Activated T-helper 1 cell treated with anti-CD3 and anti-CD28 coated beads, Interleukin-2, amount 50 U/mL, for 16 hours (primary cell): ENCODE data around the gene BTN3A1.
"Not testable (repeated sequence)": the region's sequence is repeated elsewhere in the genome, so short reads cannot be mapped to it uniquely, and the experiment has no call there.

Experiments
- DNase-seq, 2 donors: peaks; one replicate each; pipeline ENCODE4 v3.0.0-alpha.2; 2020; ENCODE audit warnings: low read depth in 1 of 2, low spot score in 1 of 2

BTN3A1 gene

DNA sequence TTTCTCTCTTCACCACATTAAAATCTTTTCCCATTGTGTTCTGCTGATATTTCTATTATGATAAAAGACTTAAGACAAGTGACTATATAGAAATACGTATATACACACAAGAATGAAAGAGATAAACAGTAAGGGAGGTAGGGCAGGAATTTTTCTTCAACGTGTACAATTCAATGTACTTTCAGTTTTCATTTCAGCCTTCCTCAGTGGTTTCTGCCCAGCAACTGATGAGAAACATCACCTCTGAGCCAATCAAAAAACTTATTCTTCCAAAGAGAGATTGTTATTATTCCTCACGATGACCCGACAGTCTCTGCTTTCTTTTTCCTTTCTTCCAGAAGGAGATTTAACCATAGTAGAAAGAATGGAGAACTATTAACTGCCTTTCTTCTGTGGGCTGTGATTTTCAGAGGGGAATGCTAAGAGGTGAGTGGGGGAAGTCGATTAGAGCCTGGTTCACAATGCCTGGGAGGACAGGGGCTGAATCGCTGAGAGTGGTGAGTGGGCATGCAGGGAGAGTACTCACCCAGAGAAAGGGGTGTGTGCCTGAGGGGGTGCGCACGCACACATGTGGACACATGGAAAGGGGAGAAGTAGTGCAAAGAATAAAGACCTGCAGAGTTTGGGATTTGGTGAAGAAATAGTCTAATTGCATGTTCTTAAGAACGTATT, at the start of gene BTN3A1:
BTN3A1 (plus strand) TSS at position 289 of the 672 bp plus-strand sequence. CDS start 3,289 bp downstream, outside the sequence.
- peak; percentile 21 to 32 for DNase-seq

DNA sequence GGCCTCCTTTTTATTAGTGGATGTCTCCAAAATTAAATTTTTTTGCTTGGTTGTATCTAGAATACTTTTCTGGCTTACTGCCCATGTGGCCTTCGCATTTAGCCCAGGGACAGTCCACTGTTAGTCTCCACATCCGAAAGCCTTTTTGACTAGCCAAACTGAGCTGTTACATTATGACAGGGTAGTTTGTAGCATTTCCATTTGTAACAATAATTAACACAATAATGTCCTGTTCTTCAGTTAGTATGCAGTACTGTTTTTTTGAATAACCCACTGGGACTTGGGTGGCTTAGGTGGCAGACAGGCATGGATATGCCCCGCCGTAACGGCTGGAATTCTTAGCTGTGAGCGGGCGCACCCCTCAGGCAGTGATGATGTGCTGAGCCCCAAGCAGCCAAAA, 49.8 kb upstream of the BTN3A1 start:
- DNase-seq = no peak

DNA sequence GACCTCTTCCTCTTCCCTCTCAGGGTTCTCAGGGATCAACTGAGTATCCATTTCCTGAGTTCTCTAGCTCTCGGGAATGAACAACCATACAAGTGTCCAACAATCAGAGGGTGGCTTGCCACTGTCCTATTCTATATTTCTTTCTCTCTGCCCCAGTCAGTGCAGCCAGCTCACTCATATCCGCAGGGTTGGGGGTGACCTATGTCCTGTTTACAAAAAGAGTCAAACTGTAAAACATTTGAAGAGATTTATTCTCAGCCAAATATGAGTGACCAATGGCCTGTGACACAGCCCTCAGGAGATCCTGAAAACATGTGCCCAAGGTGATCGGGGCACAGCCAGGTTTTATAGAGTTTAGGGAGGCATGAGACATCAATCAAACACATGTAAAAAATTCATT, 47.9 kb upstream of the BTN3A1 start:
- no peak for DNase-seq

DNA sequence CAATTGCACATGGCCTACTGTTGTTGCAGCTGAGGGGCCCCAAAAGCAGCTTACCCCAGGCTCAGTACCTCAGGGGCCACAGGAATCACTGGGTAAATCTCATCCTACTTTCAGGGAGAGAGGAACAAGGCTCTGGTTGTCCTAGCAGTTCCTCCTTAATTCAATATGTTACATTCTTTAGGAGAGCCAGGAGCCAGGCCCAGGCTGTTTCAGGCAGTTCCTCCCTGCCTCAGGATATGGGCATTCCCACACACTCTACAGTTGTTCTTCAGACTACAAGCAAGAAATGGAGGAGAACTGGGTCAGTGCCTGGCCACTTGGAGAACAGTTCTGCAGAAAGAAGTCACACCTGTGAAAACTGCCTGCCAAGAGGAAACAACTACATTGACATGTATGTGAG, 46.7 kb upstream of the BTN3A1 start:
- DNase-seq = no peak

DNA sequence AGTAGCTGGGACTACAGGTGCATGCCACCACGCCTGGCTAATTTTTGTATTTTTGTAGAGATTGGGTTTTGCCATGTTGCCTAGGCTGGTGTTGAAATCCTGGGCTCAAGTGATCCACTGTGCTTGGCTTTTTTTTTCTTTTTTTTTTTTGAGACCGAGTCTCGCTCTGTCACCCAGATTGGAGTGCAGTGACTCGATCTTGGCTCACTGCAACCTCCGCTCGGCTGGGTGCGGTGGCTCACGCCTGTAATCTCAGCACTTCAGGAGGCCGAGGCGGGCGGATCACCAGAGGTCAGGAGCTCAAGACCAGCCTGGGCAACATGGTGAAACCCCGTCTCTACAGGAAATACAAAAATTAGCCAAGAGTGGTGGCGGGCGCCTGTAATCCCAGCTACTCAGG, 44.5 kb upstream of the BTN3A1 start:
- not testable (repeated sequence) for DNase-seq

DNA sequence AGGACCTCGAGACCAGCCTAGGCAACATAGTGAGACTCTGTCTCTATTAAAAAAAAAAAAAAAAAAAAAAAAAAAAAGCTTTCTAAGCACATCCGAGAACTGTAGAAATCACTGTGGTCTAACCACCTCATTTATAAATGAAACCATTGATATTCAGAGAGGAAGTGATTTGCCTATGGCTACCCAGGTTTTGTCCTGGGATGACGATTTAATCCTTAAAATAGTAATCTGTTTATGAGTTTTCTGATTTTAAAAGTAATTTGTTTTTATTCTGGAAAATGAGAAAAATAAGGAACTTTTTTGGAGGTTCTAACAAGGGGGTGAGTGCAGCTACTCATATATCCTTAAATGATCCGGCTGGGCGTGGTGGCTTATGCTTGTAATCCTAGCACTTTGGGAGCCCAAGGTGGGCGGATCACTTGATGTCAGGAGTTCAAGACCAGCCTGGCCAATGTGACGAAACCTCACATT, 43.5 kb upstream of the BTN3A1 start:
- DNase-seq = no peak

DNA sequence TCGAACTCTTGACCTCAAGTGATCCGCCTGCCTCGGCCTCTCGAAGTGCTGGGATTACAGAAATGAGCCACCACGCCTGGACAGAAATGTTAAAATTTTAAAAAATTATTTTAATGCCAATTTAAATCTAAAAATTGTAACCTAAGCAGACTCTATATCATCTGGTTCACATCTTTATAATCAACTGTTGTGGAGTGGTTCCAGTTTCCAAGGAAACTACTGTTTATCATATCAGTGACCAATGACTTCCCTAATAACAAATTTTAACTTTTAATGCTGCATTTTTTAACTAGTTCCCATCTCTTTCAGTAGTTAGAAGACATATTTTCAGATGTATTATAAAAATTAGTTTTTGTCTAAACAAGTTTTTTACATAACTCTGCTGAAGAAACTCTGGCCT, 42.3 kb upstream of the BTN3A1 start:
- no peak for DNase-seq

DNA sequence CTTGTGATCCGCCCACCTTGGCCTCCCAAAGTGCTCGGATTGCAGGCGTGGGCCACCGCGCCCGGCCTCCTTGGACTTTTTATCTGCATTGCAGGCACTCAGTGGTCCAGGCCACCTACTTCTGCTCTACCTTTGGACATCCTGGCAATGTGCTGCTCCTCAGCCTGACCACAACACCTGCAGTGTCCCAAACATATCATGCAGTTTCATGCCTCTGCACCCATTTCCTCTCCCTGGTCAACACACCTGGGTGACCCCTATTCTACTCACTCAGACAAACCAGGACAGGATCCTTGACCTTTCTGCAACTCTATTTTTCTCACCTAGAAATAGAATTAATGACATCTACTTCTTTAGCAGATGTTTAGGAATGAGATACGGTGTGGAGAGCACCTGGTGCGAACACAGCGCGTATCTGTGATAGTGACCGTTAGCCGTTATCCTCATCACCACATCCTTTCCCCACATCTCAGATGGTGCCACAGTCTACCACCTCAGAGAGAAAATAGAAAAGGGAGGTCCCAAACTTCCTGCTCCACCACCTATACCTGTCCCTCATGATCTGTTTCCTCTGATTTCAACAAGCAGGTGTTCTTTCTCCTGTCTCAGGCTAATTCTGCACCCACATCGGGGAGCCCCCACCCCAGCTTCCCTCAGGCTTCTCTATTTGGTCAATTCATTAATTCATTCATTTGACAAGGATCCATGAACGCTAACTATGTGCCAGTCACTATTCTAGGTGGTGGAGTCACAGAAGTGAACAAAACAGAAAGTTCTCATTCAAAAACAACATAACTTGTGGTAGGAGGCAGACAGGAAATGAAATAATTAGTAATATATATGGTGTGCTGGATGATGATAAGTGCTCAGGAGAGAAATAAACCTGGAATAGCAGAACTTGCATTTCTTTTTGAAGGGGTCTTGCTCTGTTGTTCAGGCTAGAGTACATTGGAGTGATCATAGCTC, 41.3 kb upstream of the BTN3A1 start:
- DNase-seq = no peak

DNA sequence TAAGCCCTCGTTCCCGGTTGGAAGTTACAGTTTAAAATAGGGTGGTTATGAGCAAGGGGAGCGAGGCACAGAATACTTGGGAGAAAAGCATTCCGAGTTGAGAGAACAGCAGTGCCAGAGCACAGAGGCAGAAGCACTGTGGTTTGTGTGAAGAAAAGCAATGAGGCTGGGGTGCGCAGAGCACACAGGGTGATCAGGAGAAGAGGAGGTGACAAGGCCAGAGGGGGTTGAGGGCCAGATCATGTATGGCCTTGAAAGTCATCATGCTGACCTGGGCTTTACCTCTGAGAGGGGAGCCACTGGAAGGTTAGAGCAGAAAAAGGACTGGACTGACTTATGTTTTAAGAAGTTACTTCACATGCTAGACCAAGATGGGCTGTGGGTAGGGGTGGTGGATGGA, 40.5 kb upstream of the BTN3A1 start:
- DNase-seq = no peak

DNA sequence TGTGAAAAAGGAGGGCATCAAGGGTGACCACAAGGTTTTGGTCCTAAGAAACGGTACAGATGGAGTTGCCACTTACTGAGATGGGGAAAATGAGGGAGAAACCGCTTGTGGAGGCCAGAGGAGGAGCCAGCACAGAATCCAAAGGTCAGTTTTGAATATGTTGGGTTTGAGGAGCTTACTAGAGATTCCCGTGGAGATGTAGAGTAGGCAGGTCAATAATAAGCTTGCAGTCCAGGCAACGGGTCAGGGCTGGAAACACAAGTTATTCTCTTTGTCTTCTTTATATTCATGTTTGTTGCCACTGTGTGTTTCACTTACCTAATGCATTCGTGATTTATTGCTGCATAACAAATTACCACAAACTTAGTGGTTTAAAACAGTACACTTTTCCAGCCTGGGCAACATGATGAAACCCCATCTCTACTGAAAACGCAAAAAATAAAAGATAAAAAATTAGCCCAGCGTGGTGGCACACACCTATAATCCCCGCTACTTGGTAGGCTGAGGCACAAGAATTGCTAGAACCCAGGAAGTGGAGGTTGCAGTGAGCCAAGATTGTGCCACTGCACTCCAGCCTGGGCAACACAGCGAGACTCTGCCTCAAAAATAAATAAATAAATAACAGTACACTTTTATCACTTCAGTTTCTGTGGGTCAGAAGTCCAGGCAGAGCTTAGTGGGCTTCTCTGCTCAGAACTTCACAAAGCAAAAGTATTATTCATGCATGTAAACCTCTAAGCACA, 39.8 kb upstream of the BTN3A1 start:
- DNase-seq = no peak

DNA sequence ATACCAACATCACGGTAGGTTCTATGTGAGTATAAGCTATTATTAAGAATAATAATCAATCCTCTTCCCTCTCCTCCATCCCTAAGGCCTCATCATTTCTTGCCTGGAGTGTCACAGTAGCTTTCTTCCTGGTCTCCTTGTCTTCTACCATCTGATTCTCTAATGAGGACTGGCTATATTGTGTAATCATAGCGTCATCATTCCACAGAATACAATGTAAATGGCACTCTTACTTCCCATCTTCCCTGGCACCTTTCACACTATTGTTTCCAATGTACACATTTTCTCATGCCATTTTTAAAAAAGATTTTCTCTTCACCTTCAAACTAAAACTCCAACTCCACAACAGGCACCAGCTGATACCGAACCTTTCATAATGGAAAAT, 39.2 kb upstream of the BTN3A1 start:
- DNase-seq = no peak

DNA sequence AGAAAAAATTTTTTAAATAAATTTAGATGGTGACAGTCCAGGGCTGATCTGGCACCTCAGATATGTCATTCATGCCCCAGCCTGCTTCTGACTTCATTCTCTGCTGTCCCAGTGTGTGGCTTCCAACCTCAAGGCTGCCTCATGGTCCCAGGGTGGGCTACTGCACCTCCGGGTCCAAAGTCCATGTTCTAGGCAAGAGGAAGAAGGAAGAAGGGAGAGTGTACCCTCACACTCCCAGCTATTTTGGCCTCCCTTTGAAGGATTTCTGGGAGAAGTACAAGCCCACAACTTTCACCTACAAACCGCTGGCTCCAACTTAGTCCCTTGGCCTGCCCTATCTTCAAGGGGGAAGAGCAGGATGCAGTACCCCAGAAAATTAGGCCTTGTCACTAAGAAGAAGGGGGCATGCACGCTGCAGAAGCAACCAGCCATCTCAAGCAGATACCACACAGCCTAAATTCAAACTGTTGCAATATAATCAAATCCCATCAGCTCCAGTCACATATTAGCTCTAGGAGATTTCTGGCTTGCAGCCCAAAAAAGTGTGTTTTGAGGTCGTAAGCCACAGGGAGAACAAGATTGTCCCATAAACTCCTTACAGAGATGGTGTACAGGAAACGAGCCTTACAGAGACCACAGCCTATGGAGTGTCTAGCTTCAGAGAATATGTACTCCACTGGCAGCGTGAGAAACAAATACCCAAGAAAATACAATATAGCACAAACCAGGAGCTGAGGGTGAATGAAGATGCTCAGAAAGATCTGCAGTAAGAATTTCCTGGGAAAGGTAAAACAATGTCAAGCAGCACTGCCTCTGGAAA, 38.0 kb upstream of the BTN3A1 start:
- no peak for DNase-seq

DNA sequence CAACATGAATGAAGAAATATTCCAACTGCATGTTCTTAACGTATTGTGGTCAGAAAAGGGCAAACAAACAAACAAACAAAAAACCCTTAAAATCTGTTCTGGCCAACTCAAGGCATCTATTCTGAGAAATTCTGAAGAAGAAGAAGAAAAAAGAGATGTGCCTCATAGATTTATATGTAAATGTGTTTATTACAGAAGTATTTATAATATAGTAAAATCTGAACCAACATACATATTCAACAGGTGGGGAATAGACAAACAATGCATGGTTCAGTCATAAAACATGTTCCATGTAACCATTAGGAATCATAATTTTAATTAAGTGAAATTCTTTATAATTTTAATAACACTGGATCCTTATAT, 36.5 kb upstream of the BTN3A1 start:
- DNase-seq = no peak

DNA sequence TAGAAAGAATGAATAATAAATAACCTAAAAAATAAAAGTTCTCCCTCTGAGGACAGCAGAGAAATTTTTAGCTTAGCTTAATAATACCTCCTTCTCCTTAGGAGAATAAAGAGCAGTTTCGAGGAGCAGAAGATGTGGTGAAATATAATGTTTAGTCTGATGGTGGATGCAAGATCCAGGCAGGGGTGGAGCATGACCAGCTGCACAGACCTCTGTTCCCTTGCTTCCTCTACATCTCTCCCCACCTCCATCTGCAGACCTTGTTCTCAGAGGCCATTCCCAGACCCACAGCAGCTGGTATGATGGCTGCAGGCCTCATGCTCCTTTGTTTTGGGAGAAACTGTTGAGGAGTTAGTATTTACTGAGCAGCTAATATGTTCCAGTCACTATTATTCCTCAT, 35.6 kb upstream of the BTN3A1 start:
- DNase-seq = no peak

DNA sequence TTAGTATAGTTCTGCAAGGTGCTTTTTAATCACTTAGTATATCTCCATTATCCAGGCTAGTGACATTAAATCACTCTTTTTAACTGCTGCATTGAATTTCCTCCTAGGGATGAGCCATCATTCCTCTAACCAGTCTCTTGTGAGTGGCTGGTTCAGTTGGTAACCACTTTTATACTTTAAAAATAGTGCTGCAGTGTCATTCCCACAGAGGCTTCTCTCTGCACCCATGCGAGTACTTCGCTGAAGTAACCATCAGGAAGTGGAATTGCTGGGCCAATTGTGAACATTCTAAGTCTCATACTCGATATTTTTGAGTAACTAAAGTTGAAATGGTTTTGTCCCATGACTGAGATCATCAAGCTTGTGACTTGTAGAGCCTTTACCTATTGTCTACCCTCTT, 35.0 kb upstream of the BTN3A1 start:
- no peak for DNase-seq

DNA sequence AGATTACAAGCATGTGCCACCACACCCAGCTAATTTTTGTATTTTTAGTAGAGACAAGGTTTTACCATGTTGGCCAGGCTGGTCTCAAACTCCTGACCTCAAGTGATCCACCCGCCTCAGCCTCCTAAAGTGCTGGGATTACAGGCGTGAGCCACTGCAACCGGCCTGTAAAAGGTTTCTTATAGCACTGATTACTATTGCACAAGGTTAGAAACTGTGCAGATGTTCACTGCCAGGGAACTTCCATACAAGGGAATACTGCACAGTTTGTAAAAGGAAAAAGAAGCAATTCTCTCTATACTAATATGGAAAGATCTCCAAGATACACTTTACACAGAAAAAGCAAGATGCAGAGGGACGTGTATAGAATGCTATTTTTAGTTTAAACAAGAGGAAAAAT, 30.3 kb upstream of the BTN3A1 start:
- DNase-seq = not testable (repeated sequence)

DNA sequence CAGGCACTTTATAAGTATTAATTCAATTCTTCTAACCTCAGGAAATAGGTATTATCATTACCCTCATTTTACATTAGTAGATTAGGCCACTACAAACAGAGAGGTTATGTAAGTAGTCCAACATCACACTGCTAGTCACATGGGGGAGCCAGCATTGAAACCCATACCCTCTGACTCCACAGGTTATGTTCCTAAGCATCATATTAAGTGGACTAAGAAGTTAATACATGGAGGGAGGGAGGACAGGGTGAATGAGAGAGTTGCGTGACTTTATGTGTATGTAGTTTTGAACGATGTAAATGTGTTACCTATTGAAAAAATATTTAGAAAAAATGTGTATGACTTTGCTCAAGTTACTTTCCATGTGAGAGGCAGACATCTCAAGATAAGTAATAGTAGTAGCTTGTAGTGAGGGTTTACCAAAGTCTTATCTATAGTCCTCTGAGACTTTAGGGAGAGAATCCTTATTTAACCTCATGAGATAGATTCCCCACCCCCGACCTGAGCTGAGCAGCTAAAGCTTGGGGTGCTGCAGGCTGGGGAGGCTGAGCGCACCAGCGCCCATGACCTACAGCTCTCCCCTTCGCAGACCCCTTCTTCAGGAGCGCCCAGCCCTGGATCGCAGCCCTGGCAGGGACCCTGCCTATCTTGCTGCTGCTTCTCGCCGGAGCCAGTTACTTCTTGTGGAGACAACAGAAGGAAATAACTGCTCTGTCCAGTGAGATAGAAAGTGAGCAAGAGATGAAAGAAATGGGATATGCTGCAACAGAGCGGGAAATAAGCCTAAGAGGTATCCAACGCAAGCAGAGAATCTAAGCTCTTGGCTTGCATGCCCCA, 29.5 kb upstream of the BTN3A1 start:
- DNase-seq = no peak

DNA sequence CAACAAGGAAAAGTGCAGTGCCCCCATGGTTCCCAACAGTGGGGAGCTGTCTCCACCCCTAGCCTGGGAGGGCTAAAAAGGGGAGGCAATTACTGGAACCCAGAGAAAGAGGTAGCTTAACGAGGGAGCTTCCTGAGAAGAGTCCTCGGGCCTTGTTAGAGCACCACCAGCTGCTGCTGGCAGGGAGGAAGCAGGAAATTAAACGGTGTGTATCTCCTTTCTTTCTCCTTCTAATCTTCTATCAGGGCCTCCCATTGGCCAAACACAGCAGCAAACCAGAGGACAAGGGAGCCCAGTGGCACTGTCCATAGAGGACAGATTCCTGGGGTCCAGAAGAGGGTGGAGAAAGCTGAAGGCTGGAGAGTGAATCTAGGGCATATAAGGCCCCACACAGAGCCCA, 26.8 kb upstream of the BTN3A1 start:
- no peak for DNase-seq

DNA sequence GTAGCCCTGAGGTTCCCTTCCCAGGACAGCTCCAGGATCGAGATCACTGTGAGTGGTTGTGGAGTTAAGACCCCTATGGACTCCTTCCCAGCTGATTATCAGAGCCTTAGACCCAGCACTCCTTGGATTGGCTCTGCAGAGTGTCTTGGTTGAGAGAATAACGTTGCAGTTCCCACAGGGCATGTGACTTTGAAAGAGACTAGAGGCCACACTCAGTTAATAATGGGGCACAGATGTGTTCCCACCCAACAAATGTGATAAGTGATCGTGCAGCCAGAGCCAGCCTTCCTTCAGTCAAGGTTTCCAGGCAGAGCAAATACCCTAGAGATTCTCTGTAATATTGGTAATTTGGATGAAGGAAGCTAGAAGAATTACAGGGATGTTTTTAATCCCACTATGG, 24.4 kb upstream of the BTN3A1 start:
- no peak for DNase-seq

DNA sequence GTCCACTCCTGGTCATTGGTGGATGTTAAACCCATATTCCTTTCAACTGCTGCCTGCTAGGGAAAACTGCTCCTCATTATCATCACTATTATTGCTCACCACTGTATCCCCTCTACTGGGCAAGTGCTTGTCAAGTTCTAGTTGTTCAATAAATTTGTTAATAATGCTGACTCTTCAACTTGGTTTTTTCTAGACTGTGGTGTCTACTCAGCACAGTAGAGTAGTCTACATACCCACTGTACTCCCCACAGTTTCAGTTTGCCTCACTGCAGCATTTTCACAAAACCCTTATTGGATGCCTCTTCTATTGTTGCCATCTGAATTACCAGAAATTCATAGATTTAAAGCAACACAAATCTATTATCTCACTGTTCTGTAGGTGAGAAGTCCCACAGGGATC, 23.9 kb upstream of the BTN3A1 start:
- not testable (repeated sequence) for DNase-seq
